ENCODE results near the gene STK32B.
"Not testable (repeated sequence)": the region's sequence is repeated elsewhere in the genome, so short reads cannot be mapped to it uniquely, and the experiment has no call there.

Gene STK32B

GRCh38 chr4:5030221-5030620, 21.1 kb upstream of the STK32B start:
- DNase-seq (ENCODE audit: low read depth in 2 of 2) = no peak

GRCh38 chr4:5030927-5031326, 20.4 kb upstream of the STK32B start:
- no peak for DNase-seq (ENCODE audit: low read depth in 2 of 2)

GRCh38 chr4:5032813-5033212, 18.5 kb upstream of the STK32B start:
- DNase-seq (ENCODE audit: low read depth in 2 of 2) = no peak

- DNase-seq (ENCODE audit: low read depth in 2 of 2) = no peak
Observed at GRCh38 chr4:5033281-5033841, 17.9 kb upstream of the STK32B start.

GRCh38 chr4:5034206-5034605, 17.1 kb upstream of the STK32B start:
- no peak for DNase-seq (ENCODE audit: low read depth in 2 of 2)

- DNase-seq (ENCODE audit: low read depth in 2 of 2) = no peak
Observed at GRCh38 chr4:5036239-5036638, 15.0 kb upstream of the STK32B start.

- no peak for DNase-seq (ENCODE audit: low read depth in 2 of 2)
Observed at GRCh38 chr4:5037553-5038551, 13.4 kb upstream of the STK32B start.

GRCh38 chr4:5039800-5040199, 11.5 kb upstream of the STK32B start:
- no peak for DNase-seq (ENCODE audit: low read depth in 2 of 2)

GRCh38 chr4:5040856-5041620, 10.2 kb upstream of the STK32B start:
- no peak for DNase-seq (ENCODE audit: low read depth in 2 of 2)

- DNase-seq (ENCODE audit: low read depth in 2 of 2) = no peak
Observed at GRCh38 chr4:5041699-5042098, 9.6 kb upstream of the STK32B start.

- no peak for DNase-seq (ENCODE audit: low read depth in 2 of 2)
Observed at GRCh38 chr4:5043579-5043978, 7.7 kb upstream of the STK32B start.

- no peak for DNase-seq (ENCODE audit: low read depth in 2 of 2)
Observed at GRCh38 chr4:5044341-5044740, 6.9 kb upstream of the STK32B start.

- no peak for DNase-seq (ENCODE audit: low read depth in 2 of 2)
Observed at GRCh38 chr4:5045097-5045496, 6.2 kb upstream of the STK32B start.

- DNase-seq (ENCODE audit: low read depth in 2 of 2) = no peak
Observed at GRCh38 chr4:5048721-5049120, 2.6 kb upstream of the STK32B start.

- peak in 1 of 2 experiments; percentile 26 for DNase-seq (ENCODE audit: low read depth in 2 of 2)
Observed at GRCh38 chr4:5050520-5051277, 581 bp upstream of the STK32B start.

- no peak for DNase-seq (ENCODE audit: low read depth in 2 of 2)
Observed at GRCh38 chr4:5052204-5052702, 973 bp downstream of the STK32B start.

GRCh38 chr4:5052726-5053425, 1.6 kb downstream of the STK32B start:
- DNase-seq (ENCODE audit: low read depth in 2 of 2) = no peak

- DNase-seq (ENCODE audit: low read depth in 2 of 2) = no peak
Observed at GRCh38 chr4:5054532-5054931, 3.3 kb downstream of the STK32B start.

- no peak for DNase-seq (ENCODE audit: low read depth in 2 of 2)
Observed at GRCh38 chr4:5055411-5055810, 4.1 kb downstream of the STK32B start.

- no peak for DNase-seq (ENCODE audit: low read depth in 2 of 2)
Observed at GRCh38 chr4:5066101-5066500, 14.8 kb downstream of the STK32B start.

GRCh38 chr4:5066968-5067367, 15.7 kb downstream of the STK32B start:
- not testable (repeated sequence) for DNase-seq (ENCODE audit: low read depth in 2 of 2)
